Spleen (tissue), 7 donors: ENCODE results near the gene SMAD2.

Source experiments
- POLR2A ChIP-seq, 3 donors: fragments of 450-650 bp; IDR thresholded peaks; one replicate each; pipeline ENCODE4 v1.5.1; 2017; ENCODE audit warnings: antibody characterized with exemption in 3 of 3, mild to moderate bottlenecking in 1 of 3
- POLR2AphosphoS5 ChIP-seq, 3 donors: sonication (generic); formaldehyde crosslinking; IDR thresholded peaks; one replicate each; pipeline ENCODE4 v1.5.1; 2017; ENCODE audit warnings: antibody characterized with exemption in 3 of 3
- TF ChIP-seq, protein P1 (sequence below), 11 experiments: fragments of 200-600 bp in 7 of 11; fragments of 450-650 bp in 4 of 11; sonication (generic) in 4 of 11; IDR thresholded peaks in 8 of 11; conservative IDR thresholded peaks in 3 of 11; 1 replicate in 7 of 11; 2 replicates in 4 of 11; pipeline versions ENCODE4 v1.4.0 to v1.8.0; 2016 to 2021; ENCODE audit warnings: antibody characterized with exemption in 11 of 11, inconsistent platforms in 4 of 11, mild to moderate bottlenecking in 1 of 11
- donor health status: DM: no; HTN: no; CAD: no; lungs with moderate emphysema.
- donor health status: DM: no; HTN: no; CAD: no.
- donor health status: DM: no; HTN: no; CAD: no.

DNA sequence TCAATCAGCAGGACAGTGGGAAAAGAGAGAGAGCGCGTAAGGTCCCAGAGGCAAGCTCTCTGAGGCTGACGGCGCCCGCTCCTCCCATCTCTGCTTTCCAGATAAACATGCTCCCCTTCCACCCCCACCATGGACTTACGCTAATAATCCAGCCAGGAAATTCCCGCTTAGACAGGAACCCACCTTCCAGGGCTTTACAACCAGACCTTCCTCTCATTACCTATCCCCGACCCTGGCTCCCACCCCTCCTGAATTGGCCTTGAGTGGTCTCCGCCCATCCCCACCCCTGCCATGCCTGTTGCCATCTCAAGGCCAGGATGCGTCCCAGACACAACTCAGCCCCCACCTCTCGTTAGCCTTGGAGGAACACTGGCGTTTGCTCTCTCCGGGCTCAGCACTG is 131.1 kb downstream of the SMAD2 start:
- TF ChIP-seq, protein P1, sequence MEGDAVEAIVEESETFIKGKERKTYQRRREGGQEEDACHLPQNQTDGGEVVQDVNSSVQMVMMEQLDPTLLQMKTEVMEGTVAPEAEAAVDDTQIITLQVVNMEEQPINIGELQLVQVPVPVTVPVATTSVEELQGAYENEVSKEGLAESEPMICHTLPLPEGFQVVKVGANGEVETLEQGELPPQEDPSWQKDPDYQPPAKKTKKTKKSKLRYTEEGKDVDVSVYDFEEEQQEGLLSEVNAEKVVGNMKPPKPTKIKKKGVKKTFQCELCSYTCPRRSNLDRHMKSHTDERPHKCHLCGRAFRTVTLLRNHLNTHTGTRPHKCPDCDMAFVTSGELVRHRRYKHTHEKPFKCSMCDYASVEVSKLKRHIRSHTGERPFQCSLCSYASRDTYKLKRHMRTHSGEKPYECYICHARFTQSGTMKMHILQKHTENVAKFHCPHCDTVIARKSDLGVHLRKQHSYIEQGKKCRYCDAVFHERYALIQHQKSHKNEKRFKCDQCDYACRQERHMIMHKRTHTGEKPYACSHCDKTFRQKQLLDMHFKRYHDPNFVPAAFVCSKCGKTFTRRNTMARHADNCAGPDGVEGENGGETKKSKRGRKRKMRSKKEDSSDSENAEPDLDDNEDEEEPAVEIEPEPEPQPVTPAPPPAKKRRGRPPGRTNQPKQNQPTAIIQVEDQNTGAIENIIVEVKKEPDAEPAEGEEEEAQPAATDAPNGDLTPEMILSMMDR (IDR thresholded peaks at IDR 0.05 in 8 of 11, conservative IDR thresholded peaks at IDR 0.05 in 3 of 11), result no peak
- no peak for TF ChIP-seq POLR2A (IDR thresholded peaks at IDR 0.05)
- TF ChIP-seq POLR2AphosphoS5 (IDR thresholded peaks at IDR 0.05), result no peak
